WTC11 (cell line): ENCODE data around the gene PDE4B. TPM values are rescaled to one million over a fixed set of nuclear protein-coding genes. Genes with fewer than 3 reads are reported as not detected.

ENCODE experiments used
- ATAC-seq: fragments of 200-7000 bp; cut with Tn5 transposase; 2 replicates; pipeline ENCODE4 v1.10.0; 2021; ENCODE audit warnings: mild to moderate bottlenecking, moderate library complexity
- CTCF ChIA-PET: fragments of 300-600 bp; sonication (Branson Sonifier 250); formaldehyde crosslinking; loops from one replicate; lab custom pipeline; 2021; ENCODE audit warnings: antibody characterized with exemption; lab: Charles Lee
- POLR2A ChIA-PET: fragments of 350-600 bp; sonication (Branson Sonifier 250); formaldehyde crosslinking; loops from one replicate; lab custom pipeline; 2021; ENCODE audit warnings: antibody characterized with exemption; lab: Charles Lee
- DNase-seq: peaks from one replicate; pipeline ENCODE4 v3.0.0; 2021; ENCODE audit warnings: low spot score
- H3K27ac Mint-ChIP-seq: 2 replicates; pipeline ENCODE4 v1.8.0; 2021; ENCODE audit warnings: mixed read lengths
- H3K27me3 Mint-ChIP-seq: 2 replicates; pipeline ENCODE4 v1.8.0; 2021; ENCODE audit warnings: low read depth, mild to moderate bottlenecking, moderate library complexity, mixed read lengths
- H3K36me3 Mint-ChIP-seq: 2 replicates; pipeline ENCODE4 v1.8.0; 2021; ENCODE audit warnings: mixed read lengths
- H3K4me1 Mint-ChIP-seq: 2 replicates; pipeline ENCODE4 v1.8.0; 2022; ENCODE audit warnings: mixed read lengths
- H3K4me3 Mint-ChIP-seq: 2 replicates; pipeline ENCODE4 v1.8.0; 2021; ENCODE audit warnings: mild to moderate bottlenecking, moderate library complexity, mixed read lengths
- H3K9me3 Mint-ChIP-seq: 2 replicates; pipeline ENCODE4 v1.8.0; 2021; ENCODE audit warnings: mixed read lengths
- CBFB ChIP-seq: sonication (generic); formaldehyde crosslinking; IDR thresholded peaks from 2 replicates; pipeline ENCODE4 v1.8.1; 2022; ENCODE audit warnings: mild to moderate bottlenecking, low read depth, missing genetic modification reagents
- CTCF ChIP-seq: fragments of 200-600 bp; IDR thresholded peaks from 2 replicates; pipeline ENCODE4 v1.8.0; 2022; ENCODE audit warnings: antibody characterized with exemption
- FOXJ3 ChIP-seq: sonication (generic); formaldehyde crosslinking; IDR thresholded peaks from 2 replicates; pipeline ENCODE4 v1.9.0; 2021; ENCODE audit warnings: missing genetic modification reagents, mild to moderate bottlenecking, borderline replicate concordance
- FOXK1 ChIP-seq: sonication (generic); formaldehyde crosslinking; IDR thresholded peaks from 2 replicates; pipeline ENCODE4 v1.8.0; 2022; ENCODE audit warnings: mild to moderate bottlenecking, moderate library complexity, missing genetic modification reagents
- FOXP1 ChIP-seq: sonication (generic); formaldehyde crosslinking; IDR thresholded peaks from 2 replicates; pipeline ENCODE4 v1.8.0; 2022; ENCODE audit warnings: missing genetic modification reagents, mild to moderate bottlenecking, moderate library complexity, borderline replicate concordance
- HMGXB4 ChIP-seq: sonication (generic); formaldehyde crosslinking; IDR thresholded peaks from 2 replicates; pipeline ENCODE4 v1.8.1; 2023; ENCODE audit warnings: mild to moderate bottlenecking, moderate library complexity, missing genetic modification reagents
- JAZF1 ChIP-seq: fragments of 250-450 bp; sonication (Bioruptor Pico); IDR thresholded peaks from 2 replicates; pipeline ENCODE4 v1.9.0; 2021; ENCODE audit warnings: moderate library complexity, mild to moderate bottlenecking, inconsistent platforms
- NR2C2 ChIP-seq: sonication (generic); formaldehyde crosslinking; IDR thresholded peaks from 2 replicates; pipeline ENCODE4 v1.8.0; 2022; ENCODE audit warnings: mild to moderate bottlenecking, missing genetic modification reagents
- PRDM15 ChIP-seq: sonication (generic); formaldehyde crosslinking; IDR thresholded peaks from 2 replicates; pipeline ENCODE4 v1.8.0; 2022; ENCODE audit warnings: missing genetic modification reagents
- STAT6 ChIP-seq: sonication (generic); formaldehyde crosslinking; conservative IDR thresholded peaks from 2 replicates; pipeline ENCODE4 v1.8.1; 2023; ENCODE audit warnings: mild to moderate bottlenecking, low read depth, missing genetic modification reagents, moderate library complexity
- USF1 ChIP-seq: sonication (generic); formaldehyde crosslinking; IDR thresholded peaks from 2 replicates; pipeline ENCODE4 v1.8.0; 2022; ENCODE audit warnings: mild to moderate bottlenecking, missing genetic modification reagents
- ZBTB21 ChIP-seq: sonication (generic); formaldehyde crosslinking; IDR thresholded peaks from 2 replicates; pipeline ENCODE4 v1.8.1; 2023; ENCODE audit warnings: mild to moderate bottlenecking, missing genetic modification reagents, borderline replicate concordance
- ZNF671 ChIP-seq: fragments of 250-450 bp; sonication (Bioruptor Pico); IDR thresholded peaks from 2 replicates; pipeline ENCODE4 v1.8.0; 2021; ENCODE audit warnings: mild to moderate bottlenecking
- total RNA-seq: library from RNA; stranded (reverse); gene quantifications from 3 replicates; pipeline ENCODE4 v1.2.3, GENCODE V29; 2021

Gene PDE4B
- total RNA-seq, 1 experiment from 2014 or later: 8.0 TPM

GRCh38 chr1:66239834-66240233 is 447.1 kb downstream of the PDE4B start (continued):
- TF ChIP-seq CTCF (no peak), ZNF671 (CRISPR knock-in tag) (no peak), NR2C2 (no peak), PRDM15 (no peak), FOXP1 (CRISPR knock-in tag) (no peak), ZBTB21 (no peak), FOXK1 (CRISPR knock-in tag) (no peak), CBFB (no peak)

- Mint-ChIP-seq H3K36me3 (no peaks in the 10 kb centered on the region), H3K27me3 (no peaks in the 10 kb centered on the region), H3K4me1 (peaks cover 3% of the 10 kb centered on the region; the same call in 1 of the 2 replicates), H3K9me3 (no peaks in the 10 kb centered on the region), H3K27ac (no peak overlapping the region), H3K4me3 (no peak overlapping the region)
- no peak for DNase-seq
- ChIA-PET POLR2A (no interaction called here), CTCF (interaction anchor here (0.6 to 4.0 kb wide), 10 partner anchors 8 to 523 kb away, joined by 3 to 39 read pairs (median 10); no protein-coding TSS in a partner anchor)
- no peak for ATAC-seq
- TF ChIP-seq STAT6 (no peak), NR2C2 (no peak), USF1 (CRISPR knock-in tag) (no peak), FOXJ3 (CRISPR knock-in tag) (no peak), HMGXB4 (CRISPR knock-in tag) (no peak), JAZF1 (CRISPR knock-in tag) (no peak)
These were observed 448.1 kb downstream of the PDE4B start for GRCh38 chr1:66240491-66241484.
